ENCODE results near the gene MUC22. TPM values are rescaled to one million over a fixed set of nuclear protein-coding genes. Genes with fewer than 3 reads are reported as not detected.

Gene MUC22
- total and polyA plus RNA-seq, 5 donors from 2014 or later = not detected

DNA sequence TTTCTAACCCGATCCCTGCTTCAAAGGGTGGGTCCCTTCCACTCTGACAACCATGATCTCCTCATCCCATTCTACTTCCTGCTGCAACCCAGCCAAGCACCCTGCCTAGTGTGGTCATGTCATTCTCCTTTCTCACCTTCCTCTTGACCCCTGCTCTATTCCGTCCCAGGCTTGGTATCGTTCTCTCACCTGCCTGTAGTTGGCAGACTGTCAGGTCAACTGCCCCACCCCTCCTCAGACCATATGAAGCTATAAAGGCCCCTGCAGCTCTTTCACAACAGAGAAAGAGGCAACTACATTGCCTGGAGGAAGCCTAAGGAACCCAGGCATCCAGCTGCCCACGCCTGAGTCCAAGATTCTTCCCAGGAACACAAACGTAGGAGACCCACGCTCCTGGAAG is 26.8 kb upstream of the MUC22 start, which contains the start of gene MUC21:
TSS of gene MUC21 (plus strand) at position 280 of the 400 bp plus-strand sequence. CDS start 241 bp downstream, outside the sequence.
- no peaks in the 10 kb centered on the region for H3K36me3 Mint-ChIP-seq
- peaks cover 0 to 2% (median 0%) of the 10 kb centered on the region in 7 donors for H3K9me3 Mint-ChIP-seq
- Histone ChIP-seq H3K4me1 (ENCODE audit: control insufficient read depth, insufficient read depth, low read length, poor library complexity, severe bottlenecking) (no peaks in the 10 kb centered on the region), H3K36me3 (ENCODE audit: control insufficient read depth, insufficient read depth, low read length) (no peaks in the 10 kb centered on the region), H3K9me3 (ENCODE audit: control insufficient read depth in 2 of 2, low read length in 2 of 2) (no peaks in the 10 kb centered on the region), H3K27ac (ENCODE audit: insufficient read depth, low read length, poor library complexity, severe bottlenecking) (no peak within 1 kb of the TSS), H3K27me3 (ENCODE audit: control insufficient read depth, insufficient read depth, low read length) (peaks cover 10% of the 10 kb centered on the region), H3K4me3 (ENCODE audit: low read depth, low read length) (no peak within 1 kb of the TSS)
- H3K27me3 Mint-ChIP-seq = peaks cover 21% of the 10 kb centered on the region
- H3K27ac Mint-ChIP-seq = no peak within 1 kb of the TSS
- peaks cover 0 to 6% (median under 1%) of the 10 kb centered on the region in 4 donors for H3K4me1 Mint-ChIP-seq
- no peak within 1 kb of the TSS for H3K4me3 Mint-ChIP-seq
- ATAC-seq (ENCODE audit: low read depth in 2 of 2) (no peak), DNase-seq (no peak)

DNA sequence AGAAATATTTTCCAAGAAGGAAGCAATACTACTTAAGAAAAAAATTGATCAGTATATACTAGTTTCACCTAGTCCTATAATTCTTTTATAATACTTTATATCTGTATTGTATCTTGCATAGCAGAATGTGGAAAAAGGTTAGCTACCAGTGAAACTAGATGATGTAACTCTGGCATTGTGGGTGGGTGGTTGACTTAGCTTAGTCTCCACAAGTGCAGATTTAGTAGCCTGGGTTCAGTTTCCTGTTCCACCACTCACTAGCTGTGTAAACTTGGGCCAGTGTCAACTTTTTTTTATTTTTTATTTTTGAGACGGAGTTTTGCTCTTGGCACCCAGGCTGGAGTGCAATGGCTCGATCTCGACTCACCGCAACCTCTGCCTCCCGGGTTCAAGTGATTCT is 24.8 kb upstream of the MUC22 start:
- no peaks in the 10 kb centered on the region for H3K36me3 Mint-ChIP-seq
- DNase-seq = peak in 1 of 3 donors; percentile 24
- H3K4me3 Mint-ChIP-seq = no peak overlapping the region
- H3K4me1 Mint-ChIP-seq = peaks cover 5 to 14% (median 7%) of the 10 kb centered on the region in 4 donors
- H3K9me3 ChIP-seq (ENCODE audit: control insufficient read depth in 2 of 2, low read length in 2 of 2) = no peaks in the 10 kb centered on the region
- no peaks in the 10 kb centered on the region for H3K36me3 ChIP-seq (ENCODE audit: control insufficient read depth, insufficient read depth, low read length)
- no peak overlapping the region for H3K27ac Mint-ChIP-seq
- H3K27ac ChIP-seq (ENCODE audit: insufficient read depth, low read length, poor library complexity, severe bottlenecking) = no peak overlapping the region
- H3K9me3 Mint-ChIP-seq = peaks cover 0 to 2% (median 0%) of the 10 kb centered on the region in 7 donors
- H3K4me1 ChIP-seq (ENCODE audit: control insufficient read depth, insufficient read depth, low read length, poor library complexity, severe bottlenecking) = peaks cover 3% of the 10 kb centered on the region
- no peak overlapping the region for H3K4me3 ChIP-seq (ENCODE audit: low read depth, low read length)
- peaks cover 10% of the 10 kb centered on the region for H3K27me3 ChIP-seq (ENCODE audit: control insufficient read depth, insufficient read depth, low read length)
- H3K27me3 Mint-ChIP-seq = peaks cover 6% of the 10 kb centered on the region
- no peak for ATAC-seq (ENCODE audit: low read depth in 2 of 2)

DNA sequence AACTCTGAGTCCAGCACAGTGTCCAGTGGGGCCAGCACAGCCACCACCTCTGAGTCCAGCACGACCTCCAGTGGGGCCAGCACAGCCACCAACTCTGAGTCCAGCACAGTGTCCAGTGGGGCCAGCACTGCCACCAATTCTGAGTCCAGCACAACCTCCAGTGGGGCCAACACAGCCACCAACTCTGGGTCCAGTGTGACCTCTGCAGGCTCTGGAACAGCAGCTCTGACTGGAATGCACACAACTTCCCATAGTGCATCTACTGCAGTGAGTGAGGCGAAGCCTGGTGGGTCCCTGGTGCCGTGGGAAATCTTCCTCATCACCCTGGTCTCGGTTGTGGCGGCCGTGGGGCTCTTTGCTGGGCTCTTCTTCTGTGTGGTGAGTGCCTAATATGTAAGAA is 23.0 kb upstream of the MUC22 start:
- H3K27ac Mint-ChIP-seq = no peak overlapping the region
- peaks cover 0 to 2% (median 0%) of the 10 kb centered on the region in 7 donors for H3K9me3 Mint-ChIP-seq

DNA sequence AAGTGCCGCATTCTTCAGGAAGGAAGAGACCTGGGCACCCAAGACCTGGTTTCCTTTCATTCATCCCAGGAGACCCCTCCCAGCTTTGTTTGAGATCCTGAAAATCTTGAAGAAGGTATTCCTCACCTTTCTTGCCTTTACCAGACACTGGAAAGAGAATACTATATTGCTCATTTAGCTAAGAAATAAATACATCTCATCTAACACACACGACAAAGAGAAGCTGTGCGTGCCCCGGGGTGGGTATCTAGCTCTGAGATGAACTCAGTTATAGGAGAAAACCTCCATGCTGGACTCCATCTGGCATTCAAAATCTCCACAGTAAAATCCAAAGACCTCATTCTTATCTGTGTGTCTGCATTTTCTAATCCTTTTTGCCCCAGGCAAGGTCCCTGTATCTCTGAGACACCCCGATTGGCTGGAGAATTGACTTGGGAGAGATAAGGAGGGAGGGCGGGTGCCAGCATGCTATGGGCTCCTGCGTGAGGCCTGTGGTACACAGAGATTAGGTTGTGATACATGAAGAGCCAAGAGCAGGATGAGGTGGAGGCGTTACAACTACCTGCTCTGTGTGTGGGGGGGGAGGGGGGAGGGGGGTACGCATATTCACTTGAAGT is 22.0 kb upstream of the MUC22 start:
- ATAC-seq (ENCODE audit: low read depth in 2 of 2) = no peak
- H3K4me3 ChIP-seq (ENCODE audit: low read depth, low read length) = no peak overlapping the region
- no peaks in the 10 kb centered on the region for H3K9me3 ChIP-seq (ENCODE audit: control insufficient read depth in 2 of 2, low read length in 2 of 2)
- Mint-ChIP-seq H3K27ac (no peak overlapping the region), H3K9me3 (peaks cover 0 to 2% (median 0%) of the 10 kb centered on the region in 7 donors), H3K4me1 (peaks cover 7 to 14% (median 10%) of the 10 kb centered on the region in 4 donors), H3K36me3 (no peaks in the 10 kb centered on the region), H3K4me3 (no peak overlapping the region), H3K27me3 (peaks cover 5% of the 10 kb centered on the region)
- H3K27me3 ChIP-seq (ENCODE audit: control insufficient read depth, insufficient read depth, low read length) = no peaks in the 10 kb centered on the region
- H3K27ac ChIP-seq (ENCODE audit: insufficient read depth, low read length, poor library complexity, severe bottlenecking) = no peak overlapping the region
- peaks cover 7% of the 10 kb centered on the region for H3K4me1 ChIP-seq (ENCODE audit: control insufficient read depth, insufficient read depth, low read length, poor library complexity, severe bottlenecking)
- DNase-seq = no peak
- no peaks in the 10 kb centered on the region for H3K36me3 ChIP-seq (ENCODE audit: control insufficient read depth, insufficient read depth, low read length)

More for the DNA sequence above, 23.0 kb upstream of the MUC22 start:
- no peaks in the 10 kb centered on the region for H3K36me3 Mint-ChIP-seq
- ATAC-seq (ENCODE audit: low read depth in 2 of 2) = no peak
- H3K9me3 ChIP-seq (ENCODE audit: control insufficient read depth in 2 of 2, low read length in 2 of 2) = no peaks in the 10 kb centered on the region
- H3K4me3 Mint-ChIP-seq = no peak overlapping the region
- no peaks in the 10 kb centered on the region for H3K36me3 ChIP-seq (ENCODE audit: control insufficient read depth, insufficient read depth, low read length)
- H3K27ac ChIP-seq (ENCODE audit: insufficient read depth, low read length, poor library complexity, severe bottlenecking) = no peak overlapping the region
- peaks cover 5% of the 10 kb centered on the region for H3K27me3 ChIP-seq (ENCODE audit: control insufficient read depth, insufficient read depth, low read length)
- peaks cover 8 to 14% (median 10%) of the 10 kb centered on the region in 4 donors for H3K4me1 Mint-ChIP-seq
- H3K4me3 ChIP-seq (ENCODE audit: low read depth, low read length) = no peak overlapping the region
- no peak for DNase-seq
- H3K27me3 Mint-ChIP-seq = peaks cover 5% of the 10 kb centered on the region
- peaks cover 7% of the 10 kb centered on the region for H3K4me1 ChIP-seq (ENCODE audit: control insufficient read depth, insufficient read depth, low read length, poor library complexity, severe bottlenecking)

DNA sequence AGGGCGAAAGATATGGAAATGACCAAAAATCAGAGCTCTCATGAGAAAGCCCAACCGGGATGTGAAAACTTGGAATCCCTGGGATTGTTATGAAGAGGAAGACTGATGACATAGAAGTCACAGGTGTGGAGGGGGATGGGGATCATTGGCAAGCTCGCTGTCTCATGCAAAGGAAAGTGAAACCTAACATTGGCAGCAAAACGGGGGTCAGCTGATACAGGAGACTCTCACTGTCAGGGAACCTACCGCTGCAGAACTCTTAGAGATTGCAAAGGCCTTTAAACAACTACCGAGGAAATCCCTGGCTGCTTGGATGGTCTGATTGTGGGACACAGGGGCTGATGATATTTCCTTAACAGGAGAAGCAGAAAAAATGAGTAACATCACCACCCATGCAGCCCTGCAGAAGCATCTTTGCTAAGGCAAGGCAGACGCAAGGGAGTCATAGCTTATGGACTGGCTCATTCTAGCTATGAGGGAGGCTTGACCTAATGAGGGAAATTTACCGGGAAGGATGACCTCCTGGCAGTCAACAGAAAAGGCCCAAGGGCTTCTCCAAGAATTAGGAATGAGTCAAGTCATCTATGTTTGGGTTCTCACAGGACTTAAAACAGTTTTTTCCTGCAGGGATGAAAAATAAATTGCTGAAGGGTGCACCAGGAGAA is 19.7 kb upstream of the MUC22 start:
- H3K4me3 Mint-ChIP-seq = peak overlapping the region in 2 of 4 donors; percentile 30 to 62
- peak; percentile 65 to 80 for ATAC-seq (ENCODE audit: low read depth in 2 of 2)
- H3K4me1 Mint-ChIP-seq = peaks cover 7 to 14% (median 10%) of the 10 kb centered on the region in 4 donors
- Histone ChIP-seq H3K4me3 (ENCODE audit: low read depth, low read length) (peak overlapping the region; percentile 55), H3K9me3 (ENCODE audit: control insufficient read depth in 2 of 2, low read length in 2 of 2) (no peaks in the 10 kb centered on the region), H3K36me3 (ENCODE audit: control insufficient read depth, insufficient read depth, low read length) (no peaks in the 10 kb centered on the region), H3K4me1 (ENCODE audit: control insufficient read depth, insufficient read depth, low read length, poor library complexity, severe bottlenecking) (peaks cover 7% of the 10 kb centered on the region), H3K27ac (ENCODE audit: insufficient read depth, low read length, poor library complexity, severe bottlenecking) (no peak overlapping the region), H3K27me3 (ENCODE audit: control insufficient read depth, insufficient read depth, low read length) (no peaks in the 10 kb centered on the region)
- H3K27ac Mint-ChIP-seq = peak overlapping the region in 1 of 3 donors; percentile 6
- peak in 2 of 3 donors; percentile 5 to 73 for DNase-seq
- H3K27me3 Mint-ChIP-seq = peaks cover 1% of the 10 kb centered on the region
- no peaks in the 10 kb centered on the region for H3K36me3 Mint-ChIP-seq
- H3K9me3 Mint-ChIP-seq = peaks cover 0 to 4% (median 0%) of the 10 kb centered on the region in 7 donors

DNA sequence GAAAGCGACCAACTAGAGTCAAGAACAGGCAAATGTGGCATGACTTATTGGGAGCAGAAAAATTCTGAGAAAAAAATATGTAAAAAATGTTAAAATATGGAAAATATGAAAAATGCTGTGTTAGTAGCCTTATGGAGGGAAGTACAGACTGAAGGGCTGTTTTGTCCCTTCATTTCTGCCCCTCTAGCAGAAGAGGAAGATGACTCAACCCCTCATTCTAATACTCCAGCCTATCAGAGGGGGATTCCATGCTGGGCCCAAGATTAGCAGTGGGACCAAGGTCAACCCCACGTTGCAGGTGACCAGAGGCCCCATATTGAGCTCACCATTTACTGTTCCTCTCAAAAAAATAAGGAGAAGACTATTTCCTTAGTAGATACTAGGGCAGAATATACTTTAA is 18.4 kb upstream of the MUC22 start:
- no peak for DNase-seq
- peaks cover 0 to 4% (median 0%) of the 10 kb centered on the region in 7 donors for H3K9me3 Mint-ChIP-seq
- no peak for ATAC-seq (ENCODE audit: low read depth in 2 of 2)
- H3K27me3 Mint-ChIP-seq = peaks cover 5% of the 10 kb centered on the region
- peaks cover 7 to 14% (median 10%) of the 10 kb centered on the region in 4 donors for H3K4me1 Mint-ChIP-seq
- H3K27ac Mint-ChIP-seq = no peak overlapping the region
- peaks cover 7% of the 10 kb centered on the region for H3K4me1 ChIP-seq (ENCODE audit: control insufficient read depth, insufficient read depth, low read length, poor library complexity, severe bottlenecking)
- H3K27me3 ChIP-seq (ENCODE audit: control insufficient read depth, insufficient read depth, low read length) = no peaks in the 10 kb centered on the region
- H3K36me3 ChIP-seq (ENCODE audit: control insufficient read depth, insufficient read depth, low read length) = no peaks in the 10 kb centered on the region
- no peak overlapping the region for H3K4me3 ChIP-seq (ENCODE audit: low read depth, low read length)
- H3K4me3 Mint-ChIP-seq = no peak overlapping the region
- H3K9me3 ChIP-seq (ENCODE audit: control insufficient read depth in 2 of 2, low read length in 2 of 2) = no peaks in the 10 kb centered on the region
- H3K36me3 Mint-ChIP-seq = no peaks in the 10 kb centered on the region
- no peak overlapping the region for H3K27ac ChIP-seq (ENCODE audit: insufficient read depth, low read length, poor library complexity, severe bottlenecking)

DNA sequence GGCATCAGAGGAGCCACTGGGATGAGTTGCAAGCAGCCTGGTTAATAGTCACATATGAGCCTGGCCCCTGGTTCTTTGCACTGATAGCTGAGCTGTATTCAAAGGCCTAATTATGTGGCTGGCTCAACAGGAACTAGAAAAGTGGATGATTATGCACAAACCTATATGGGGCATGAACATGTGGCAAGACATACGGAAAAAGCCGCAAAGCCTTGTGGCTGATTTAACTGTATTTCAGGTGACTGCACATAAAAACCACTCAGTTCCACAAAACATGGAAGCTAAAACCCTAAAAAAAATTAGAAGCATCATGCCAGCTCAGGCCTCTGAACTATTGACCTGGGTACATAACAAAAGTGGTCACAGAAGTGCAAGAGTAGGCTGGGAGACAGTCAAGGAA is 13.0 kb upstream of the MUC22 start:
- Histone ChIP-seq H3K27ac (ENCODE audit: insufficient read depth, low read length, poor library complexity, severe bottlenecking) (no peak overlapping the region), H3K9me3 (ENCODE audit: control insufficient read depth in 2 of 2, low read length in 2 of 2) (no peaks in the 10 kb centered on the region), H3K36me3 (ENCODE audit: control insufficient read depth, insufficient read depth, low read length) (no peaks in the 10 kb centered on the region), H3K27me3 (ENCODE audit: control insufficient read depth, insufficient read depth, low read length) (no peaks in the 10 kb centered on the region), H3K4me1 (ENCODE audit: control insufficient read depth, insufficient read depth, low read length, poor library complexity, severe bottlenecking) (no peaks in the 10 kb centered on the region), H3K4me3 (ENCODE audit: low read depth, low read length) (no peak overlapping the region)
- Mint-ChIP-seq H3K27me3 (peaks cover 5% of the 10 kb centered on the region), H3K4me1 (peaks cover 0 to 6% (median 3%) of the 10 kb centered on the region in 4 donors), H3K9me3 (peaks cover 0 to 4% (median 0%) of the 10 kb centered on the region in 7 donors), H3K4me3 (no peak overlapping the region), H3K27ac (no peak overlapping the region), H3K36me3 (no peaks in the 10 kb centered on the region)
- ATAC-seq (ENCODE audit: low read depth in 2 of 2) (no peak), DNase-seq (no peak)
